Measurements from ENCODE around the gene SYCP2.
"Not testable (repeated sequence)": the region's sequence is repeated elsewhere in the genome, so short reads cannot be mapped to it uniquely, and the experiment has no call there.

The SYCP2 gene

DNA sequence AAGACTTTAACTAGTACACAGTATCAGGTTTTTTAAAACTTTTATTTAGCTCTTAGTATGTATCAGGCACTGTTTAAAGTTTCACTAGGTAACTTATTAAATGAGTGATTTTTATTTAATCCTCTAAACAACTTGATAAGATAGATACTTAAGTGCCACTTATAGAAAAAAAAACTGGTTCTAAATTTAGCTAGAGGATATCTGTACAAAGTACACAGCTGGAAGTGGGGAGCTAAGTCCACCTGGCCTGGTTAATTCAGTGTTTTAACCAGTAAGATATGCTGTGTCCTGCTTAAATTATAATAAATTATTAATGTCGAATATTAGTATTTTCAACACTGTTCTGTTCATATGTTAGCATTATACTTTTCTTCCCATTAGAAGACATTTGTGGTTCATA is 37.5 kb downstream of the SYCP2 start:
- Histone ChIP-seq H2BK120ac (ENCODE audit: insufficient read depth, low read length, poor library complexity) (no peak overlapping the region), H3K27ac (ENCODE audit: low read depth, low read length) (no peak overlapping the region), H3K4me3 (ENCODE audit: low read depth, low read length) (no peak overlapping the region), H3K79me1 (ENCODE audit: low read length) (no peaks in the 10 kb centered on the region), H2AK5ac (ENCODE audit: low read length) (no peak overlapping the region), H3K9ac (ENCODE audit: low read length) (no peak overlapping the region), H2BK5ac (ENCODE audit: low read depth, low read length, poor library complexity) (no peak overlapping the region), H4K8ac (ENCODE audit: low read depth, low read length) (no peak overlapping the region), H4K91ac (ENCODE audit: low read depth, low read length) (no peak overlapping the region), H3K14ac (ENCODE audit: low read length) (no peak overlapping the region), H3K18ac (ENCODE audit: low read length) (no peak overlapping the region), H3K9me3 (ENCODE audit: insufficient read depth, low read depth, low read length) (no peaks in the 10 kb centered on the region), H3K79me2 (ENCODE audit: control insufficient read depth, insufficient read depth, low read length, poor library complexity) (no peaks in the 10 kb centered on the region), H2AFZ (ENCODE audit: insufficient read depth, low read length, poor library complexity) (no peak overlapping the region), H4K12ac (ENCODE audit: low read depth, low read length) (no peak overlapping the region), H3K23ac (ENCODE audit: low read length) (no peak overlapping the region), H3K4ac (ENCODE audit: low read depth, low read length) (no peak overlapping the region), H3K4me1 (ENCODE audit: control insufficient read depth in 1 of 2, insufficient read depth in 2 of 2, low read length in 2 of 2) (no peaks in the 10 kb centered on the region), H2BK12ac (ENCODE audit: low read length) (no peak overlapping the region), H3K4me2 (ENCODE audit: low read length) (no peak overlapping the region), H3K36me3 (ENCODE audit: control insufficient read depth in 1 of 2, insufficient read depth in 2 of 2, low read length in 2 of 2) (no peaks in the 10 kb centered on the region), H3K27me3 (ENCODE audit: insufficient read depth, low read length) (no peaks in the 10 kb centered on the region)
- no CpG with 5 or more reads among the region's 1 CpG for WGBS (ENCODE audit: extremely low coverage, insufficient coverage, insufficient read length)
- DNase-seq, result no peak

DNA sequence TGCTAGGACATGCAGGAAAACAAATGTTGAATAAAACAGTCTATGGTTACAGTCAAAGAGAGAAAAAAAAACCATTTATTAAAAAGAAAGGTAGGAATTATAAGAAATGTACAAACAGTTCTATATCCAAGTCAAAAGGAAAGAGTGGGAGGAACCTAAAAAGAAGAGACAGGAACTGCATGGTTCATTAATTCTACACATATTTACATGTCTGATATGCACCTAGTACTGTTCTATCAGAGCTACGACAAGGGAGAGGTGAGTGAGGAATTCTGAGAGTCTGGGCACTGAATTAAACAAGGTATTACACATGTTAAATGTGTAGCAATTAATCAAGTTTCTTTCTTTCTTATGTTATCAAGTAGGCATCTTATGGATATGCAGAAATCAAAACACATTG is 41.9 kb downstream of the SYCP2 start:
- H3K14ac ChIP-seq (ENCODE audit: low read length), result no peak overlapping the region
- H3K36me3 ChIP-seq (ENCODE audit: control insufficient read depth in 1 of 2, insufficient read depth in 2 of 2, low read length in 2 of 2), result no peaks in the 10 kb centered on the region
- no peak for DNase-seq
- no peak overlapping the region for H3K4me3 ChIP-seq (ENCODE audit: low read depth, low read length)
- H4K91ac ChIP-seq (ENCODE audit: low read depth, low read length), result no peak overlapping the region
- no peak overlapping the region for H2BK120ac ChIP-seq (ENCODE audit: insufficient read depth, low read length, poor library complexity)
- H4K8ac ChIP-seq (ENCODE audit: low read depth, low read length), result no peak overlapping the region
- H3K27ac ChIP-seq (ENCODE audit: low read depth, low read length), result no peak overlapping the region
- no peaks in the 10 kb centered on the region for H3K79me1 ChIP-seq (ENCODE audit: low read length)
- no peak overlapping the region for H2BK5ac ChIP-seq (ENCODE audit: low read depth, low read length, poor library complexity)
- no peak overlapping the region for H3K18ac ChIP-seq (ENCODE audit: low read length)
- no peak overlapping the region for H4K12ac ChIP-seq (ENCODE audit: low read depth, low read length)
- no peaks in the 10 kb centered on the region for H3K4me1 ChIP-seq (ENCODE audit: control insufficient read depth in 1 of 2, insufficient read depth in 2 of 2, low read length in 2 of 2)
- no peaks in the 10 kb centered on the region for H3K9me3 ChIP-seq (ENCODE audit: insufficient read depth, low read depth, low read length)
- H2BK12ac ChIP-seq (ENCODE audit: low read length), result no peak overlapping the region
- no peak overlapping the region for H2AK5ac ChIP-seq (ENCODE audit: low read length)
- H3K4me2 ChIP-seq (ENCODE audit: low read length), result no peak overlapping the region
- no peak overlapping the region for H3K4ac ChIP-seq (ENCODE audit: low read depth, low read length)
- WGBS (ENCODE audit: extremely low coverage, insufficient coverage, insufficient read length), result no CpG with 5 or more reads among the region's 1 CpG
- H3K27me3 ChIP-seq (ENCODE audit: insufficient read depth, low read length), result no peaks in the 10 kb centered on the region
- H2AFZ ChIP-seq (ENCODE audit: insufficient read depth, low read length, poor library complexity), result no peak overlapping the region
- no peak overlapping the region for H3K23ac ChIP-seq (ENCODE audit: low read length)
- H3K79me2 ChIP-seq (ENCODE audit: control insufficient read depth, insufficient read depth, low read length, poor library complexity), result no peaks in the 10 kb centered on the region
- no peak overlapping the region for H3K9ac ChIP-seq (ENCODE audit: low read length)

GRCh38 chr20:59890035-59890434 is 43.4 kb downstream of the SYCP2 start:
- H3K9ac ChIP-seq (ENCODE audit: low read length); H3K4me3 ChIP-seq (ENCODE audit: low read depth, low read length); H3K27me3 ChIP-seq (ENCODE audit: insufficient read depth, low read length); H4K8ac ChIP-seq (ENCODE audit: low read depth, low read length); H3K14ac ChIP-seq (ENCODE audit: low read length); H2BK120ac ChIP-seq (ENCODE audit: insufficient read depth, low read length, poor library complexity); H3K18ac ChIP-seq (ENCODE audit: low read length); H3K79me1 ChIP-seq (ENCODE audit: low read length); H3K79me2 ChIP-seq (ENCODE audit: control insufficient read depth, insufficient read depth, low read length, poor library complexity); H3K23ac ChIP-seq (ENCODE audit: low read length); H3K9me3 ChIP-seq (ENCODE audit: insufficient read depth, low read depth, low read length); H2AFZ ChIP-seq (ENCODE audit: insufficient read depth, low read length, poor library complexity); H3K4me2 ChIP-seq (ENCODE audit: low read length); DNase-seq; H3K4ac ChIP-seq (ENCODE audit: low read depth, low read length); H3K27ac ChIP-seq (ENCODE audit: low read depth, low read length); H2BK5ac ChIP-seq (ENCODE audit: low read depth, low read length, poor library complexity); H2AK5ac ChIP-seq (ENCODE audit: low read length); H3K36me3 ChIP-seq (ENCODE audit: control insufficient read depth in 1 of 2, insufficient read depth in 2 of 2, low read length in 2 of 2); H4K91ac ChIP-seq (ENCODE audit: low read depth, low read length); H3K4me1 ChIP-seq (ENCODE audit: control insufficient read depth in 1 of 2, insufficient read depth in 2 of 2, low read length in 2 of 2); H4K12ac ChIP-seq (ENCODE audit: low read depth, low read length); H2BK12ac ChIP-seq (ENCODE audit: low read length): not testable (repeated sequence)
- no CpG with 5 or more reads among the region's 2 CpGs for WGBS (ENCODE audit: extremely low coverage, insufficient coverage, insufficient read length)

GRCh38 chr20:59888050-59888449 is 45.4 kb downstream of the SYCP2 start:
- H3K36me3 ChIP-seq (ENCODE audit: control insufficient read depth in 1 of 2, insufficient read depth in 2 of 2, low read length in 2 of 2), result no peaks in the 10 kb centered on the region
- H3K27me3 ChIP-seq (ENCODE audit: insufficient read depth, low read length), result no peaks in the 10 kb centered on the region
- H3K79me2 ChIP-seq (ENCODE audit: control insufficient read depth, insufficient read depth, low read length, poor library complexity), result no peaks in the 10 kb centered on the region
- no peak overlapping the region for H4K91ac ChIP-seq (ENCODE audit: low read depth, low read length)
- no peak overlapping the region for H3K4me2 ChIP-seq (ENCODE audit: low read length)
- no peak overlapping the region for H2AFZ ChIP-seq (ENCODE audit: insufficient read depth, low read length, poor library complexity)
- H3K9me3 ChIP-seq (ENCODE audit: insufficient read depth, low read depth, low read length), result no peaks in the 10 kb centered on the region
- no peak overlapping the region for H3K23ac ChIP-seq (ENCODE audit: low read length)
- H2BK120ac ChIP-seq (ENCODE audit: insufficient read depth, low read length, poor library complexity), result no peak overlapping the region
- no peak overlapping the region for H3K27ac ChIP-seq (ENCODE audit: low read depth, low read length)
- H2AK5ac ChIP-seq (ENCODE audit: low read length), result no peak overlapping the region
- H3K79me1 ChIP-seq (ENCODE audit: low read length), result no peaks in the 10 kb centered on the region
- no peak overlapping the region for H3K4ac ChIP-seq (ENCODE audit: low read depth, low read length)
- DNase-seq, result no peak
- no peak overlapping the region for H2BK12ac ChIP-seq (ENCODE audit: low read length)
- no peak overlapping the region for H3K4me3 ChIP-seq (ENCODE audit: low read depth, low read length)
- H4K8ac ChIP-seq (ENCODE audit: low read depth, low read length), result no peak overlapping the region
- 100% methylated on average over 1 of the region's 1 CpG for WGBS (ENCODE audit: extremely low coverage, insufficient coverage, insufficient read length)
- H3K4me1 ChIP-seq (ENCODE audit: control insufficient read depth in 1 of 2, insufficient read depth in 2 of 2, low read length in 2 of 2), result no peaks in the 10 kb centered on the region
- no peak overlapping the region for H3K9ac ChIP-seq (ENCODE audit: low read length)
- H3K18ac ChIP-seq (ENCODE audit: low read length), result no peak overlapping the region
- H4K12ac ChIP-seq (ENCODE audit: low read depth, low read length), result no peak overlapping the region
- no peak overlapping the region for H2BK5ac ChIP-seq (ENCODE audit: low read depth, low read length, poor library complexity)
- no peak overlapping the region for H3K14ac ChIP-seq (ENCODE audit: low read length)

Data from trophoblast cell (in vitro differentiated cells and primary cell).